Measurements from ENCODE around the gene NOXA1.

GRCh38 chr9:137405677-137406081, 17.5 kb upstream of the NOXA1 start:
- TF ChIP-seq POLR2A (IDR thresholded peaks at IDR 0.05) (no peak), POLR2AphosphoS5 (IDR thresholded peaks at IDR 0.05) (no peak)
- TF ChIP-seq, protein P1, sequence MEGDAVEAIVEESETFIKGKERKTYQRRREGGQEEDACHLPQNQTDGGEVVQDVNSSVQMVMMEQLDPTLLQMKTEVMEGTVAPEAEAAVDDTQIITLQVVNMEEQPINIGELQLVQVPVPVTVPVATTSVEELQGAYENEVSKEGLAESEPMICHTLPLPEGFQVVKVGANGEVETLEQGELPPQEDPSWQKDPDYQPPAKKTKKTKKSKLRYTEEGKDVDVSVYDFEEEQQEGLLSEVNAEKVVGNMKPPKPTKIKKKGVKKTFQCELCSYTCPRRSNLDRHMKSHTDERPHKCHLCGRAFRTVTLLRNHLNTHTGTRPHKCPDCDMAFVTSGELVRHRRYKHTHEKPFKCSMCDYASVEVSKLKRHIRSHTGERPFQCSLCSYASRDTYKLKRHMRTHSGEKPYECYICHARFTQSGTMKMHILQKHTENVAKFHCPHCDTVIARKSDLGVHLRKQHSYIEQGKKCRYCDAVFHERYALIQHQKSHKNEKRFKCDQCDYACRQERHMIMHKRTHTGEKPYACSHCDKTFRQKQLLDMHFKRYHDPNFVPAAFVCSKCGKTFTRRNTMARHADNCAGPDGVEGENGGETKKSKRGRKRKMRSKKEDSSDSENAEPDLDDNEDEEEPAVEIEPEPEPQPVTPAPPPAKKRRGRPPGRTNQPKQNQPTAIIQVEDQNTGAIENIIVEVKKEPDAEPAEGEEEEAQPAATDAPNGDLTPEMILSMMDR (IDR thresholded peaks at IDR 0.05): no peak

All from transverse colon (tissue), 4 donors.